ENCODE results near the gene POF1B. TPM values are rescaled to one million over a fixed set of nuclear protein-coding genes. Genes with fewer than 3 reads are reported as not detected.

The POF1B gene
- not detected in 3 replicates for total RNA-seq
- long read RNA-seq, partial matches to known transcripts: 0 of 1 reads
- long read RNA-seq, other reads (novel, unspliced or antisense): 1 of 1 reads

- Mint-ChIP-seq H3K27me3 (ENCODE audit: low read depth) (no peaks in the 10 kb centered on the region), H3K4me3 (ENCODE audit: unreplicated experiment) (no peak within 1 kb of the TSS), H3K9me3 (ENCODE audit: low read depth) (no peaks in the 10 kb centered on the region), H3K36me3 (ENCODE audit: low read depth) (no peaks in the 10 kb centered on the region), H3K4me1 (ENCODE audit: low read depth) (no peaks in the 10 kb centered on the region), H3K27ac (ENCODE audit: unreplicated experiment) (no peak within 1 kb of the TSS)
- TF ChIP-seq CTCF (IDR thresholded peaks at IDR 0.05): no peak
- peak; percentile 19 for DNase-seq (ENCODE audit: low spot score)
These were observed at the start of gene POF1B for GRCh38 chrX:85379174-85379907. Gene POF1B (minus strand): TSS chrX:85379665. CDS start chrX:85379454, 211 bp downstream.

GRCh38 chrX:85429066-85429465, 49.6 kb upstream of the POF1B start:
- no peaks in the 10 kb centered on the region for H3K27me3 Mint-ChIP-seq (ENCODE audit: low read depth)
- peaks cover 15% of the 10 kb centered on the region for H3K9me3 Mint-ChIP-seq (ENCODE audit: low read depth)
- no peak for DNase-seq (ENCODE audit: low spot score)
- H3K27ac Mint-ChIP-seq (ENCODE audit: unreplicated experiment): no peak overlapping the region
- TF ChIP-seq CTCF (IDR thresholded peaks at IDR 0.05): no peak
- no peaks in the 10 kb centered on the region for H3K4me1 Mint-ChIP-seq (ENCODE audit: low read depth)
- H3K4me3 Mint-ChIP-seq (ENCODE audit: unreplicated experiment): no peak overlapping the region
- H3K36me3 Mint-ChIP-seq (ENCODE audit: low read depth): no peaks in the 10 kb centered on the region

GRCh38 chrX:85419293-85419692, 39.8 kb upstream of the POF1B start:
- no peaks in the 10 kb centered on the region for H3K4me1 Mint-ChIP-seq (ENCODE audit: low read depth)
- peaks cover 23% of the 10 kb centered on the region for H3K9me3 Mint-ChIP-seq (ENCODE audit: low read depth)
- H3K27ac Mint-ChIP-seq (ENCODE audit: unreplicated experiment): no peak overlapping the region
- no peak overlapping the region for H3K4me3 Mint-ChIP-seq (ENCODE audit: unreplicated experiment)
- TF ChIP-seq CTCF (IDR thresholded peaks at IDR 0.05): no peak
- DNase-seq (ENCODE audit: low spot score): no peak
- no peaks in the 10 kb centered on the region for H3K36me3 Mint-ChIP-seq (ENCODE audit: low read depth)
- no peaks in the 10 kb centered on the region for H3K27me3 Mint-ChIP-seq (ENCODE audit: low read depth)

- DNase-seq (ENCODE audit: low spot score): no peak
- H3K4me1 Mint-ChIP-seq (ENCODE audit: low read depth): no peaks in the 10 kb centered on the region
- peaks cover 12% of the 10 kb centered on the region for H3K9me3 Mint-ChIP-seq (ENCODE audit: low read depth)
- no peaks in the 10 kb centered on the region for H3K27me3 Mint-ChIP-seq (ENCODE audit: low read depth)
- TF ChIP-seq CTCF (IDR thresholded peaks at IDR 0.05): no peak
- no peak overlapping the region for H3K4me3 Mint-ChIP-seq (ENCODE audit: unreplicated experiment)
- no peak overlapping the region for H3K27ac Mint-ChIP-seq (ENCODE audit: unreplicated experiment)
- no peaks in the 10 kb centered on the region for H3K36me3 Mint-ChIP-seq (ENCODE audit: low read depth)
These were observed 12.4 kb upstream of the POF1B start for GRCh38 chrX:85391878-85392238.

- Mint-ChIP-seq H3K27me3 (ENCODE audit: low read depth) (no peaks in the 10 kb centered on the region), H3K4me3 (ENCODE audit: unreplicated experiment) (no peak overlapping the region), H3K4me1 (ENCODE audit: low read depth) (no peaks in the 10 kb centered on the region), H3K27ac (ENCODE audit: unreplicated experiment) (no peak overlapping the region), H3K9me3 (ENCODE audit: low read depth) (peaks cover 12% of the 10 kb centered on the region), H3K36me3 (ENCODE audit: low read depth) (no peaks in the 10 kb centered on the region)
- no peak for TF ChIP-seq CTCF (IDR thresholded peaks at IDR 0.05)
- DNase-seq (ENCODE audit: low spot score): no peak
These were observed 11.9 kb upstream of the POF1B start for GRCh38 chrX:85391185-85391877.
